HFF-Myc (cell line): ENCODE results near the gene FAM53B.
"Not testable (repeated sequence)": the region's sequence is repeated elsewhere in the genome, so short reads cannot be mapped to it uniquely, and the experiment has no call there.

ENCODE experiments used
- DNase-seq: peaks from one replicate; pipeline ENCODE4 v3.0.0-alpha.2; 2011; ENCODE audit warnings: low read depth; ENCODE audit errors: extremely low read depth
- H3K4me3 ChIP-seq: replicated peaks from 2 replicates; pipeline ENCODE4 v1.5.1; 2011; ENCODE audit warnings: low read depth, mild to moderate bottlenecking, control low read depth, low read length
- CTCF ChIP-seq: IDR thresholded peaks from 2 replicates; pipeline ENCODE4 v1.5.1; 2012; ENCODE audit warnings: mild to moderate bottlenecking, low read depth, low read length, control low read depth; ENCODE audit errors: missing control alignments

FAM53B gene

DNA sequence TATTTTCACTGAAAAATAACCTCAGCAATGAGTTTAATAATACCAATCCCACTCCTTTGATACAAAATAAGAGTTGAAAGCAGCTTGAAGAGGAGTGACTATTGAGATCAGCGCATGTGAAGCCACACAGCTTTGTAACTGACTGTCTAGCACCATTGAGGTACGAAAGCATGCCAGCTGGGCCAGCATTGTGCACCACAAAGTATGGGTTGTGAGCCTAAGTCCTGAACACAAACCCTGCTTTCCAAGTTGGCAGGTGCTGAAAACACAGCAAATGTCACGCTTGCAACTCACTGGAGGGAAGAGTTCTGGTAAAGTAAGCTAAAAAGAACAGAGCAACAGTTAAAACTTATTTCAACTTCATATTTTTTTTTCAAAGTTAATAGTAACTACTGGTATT, 4.0 kb upstream of the FAM53B start:
- no peak for DNase-seq
- no peak overlapping the region for H3K4me3 ChIP-seq
- no peak for TF ChIP-seq CTCF

- no peak for DNase-seq
- TF ChIP-seq CTCF: no peak
Observed at GRCh38 chr10:124747745-124748144, 3.6 kb upstream of the FAM53B start.

DNA sequence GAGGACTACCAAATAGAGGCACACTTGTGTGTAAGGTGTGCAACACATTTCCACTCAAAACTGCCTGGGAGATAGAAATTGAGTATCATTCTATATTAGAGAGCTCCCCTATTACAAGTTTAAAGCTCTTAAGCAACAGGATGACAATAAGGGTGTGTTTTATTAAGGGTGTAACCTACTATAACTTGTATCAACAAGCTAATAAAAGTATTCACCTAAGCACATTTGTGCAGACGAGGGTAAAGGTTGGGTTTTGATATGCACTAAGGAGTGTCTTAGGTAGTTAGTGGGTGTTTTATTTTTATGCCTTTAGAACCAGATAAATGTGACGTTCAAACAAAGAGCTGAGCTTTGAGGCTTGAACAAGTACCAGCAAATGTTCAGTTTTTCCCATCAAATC, 2.8 kb upstream of the FAM53B start:
- no peak for TF ChIP-seq CTCF
- no peak overlapping the region for H3K4me3 ChIP-seq
- no peak for DNase-seq

More at GRCh38 chr10:124747745-124748144, 3.6 kb upstream of the FAM53B start:
- no peak overlapping the region for H3K4me3 ChIP-seq

DNA sequence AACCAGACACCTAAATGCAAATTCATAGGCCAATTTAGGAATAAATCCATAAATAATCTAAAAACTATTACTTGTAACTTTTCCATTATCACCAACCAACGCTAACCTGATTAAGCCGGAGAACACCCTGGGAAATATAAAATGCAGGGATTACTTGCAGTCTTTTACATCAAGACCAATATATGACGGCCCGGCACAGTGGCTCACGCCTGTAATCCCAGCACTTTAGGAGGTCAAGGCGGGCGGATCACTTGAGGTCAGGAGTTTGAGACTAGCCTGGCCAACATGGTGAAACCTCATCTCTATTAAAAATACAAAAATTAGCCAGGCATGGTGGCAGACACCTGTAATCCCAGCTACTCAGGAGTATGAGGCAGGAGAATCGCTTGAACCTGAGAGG, 2.3 kb upstream of the FAM53B start:
- DNase-seq, H3K4me3 ChIP-seq: not testable (repeated sequence)

DNA sequence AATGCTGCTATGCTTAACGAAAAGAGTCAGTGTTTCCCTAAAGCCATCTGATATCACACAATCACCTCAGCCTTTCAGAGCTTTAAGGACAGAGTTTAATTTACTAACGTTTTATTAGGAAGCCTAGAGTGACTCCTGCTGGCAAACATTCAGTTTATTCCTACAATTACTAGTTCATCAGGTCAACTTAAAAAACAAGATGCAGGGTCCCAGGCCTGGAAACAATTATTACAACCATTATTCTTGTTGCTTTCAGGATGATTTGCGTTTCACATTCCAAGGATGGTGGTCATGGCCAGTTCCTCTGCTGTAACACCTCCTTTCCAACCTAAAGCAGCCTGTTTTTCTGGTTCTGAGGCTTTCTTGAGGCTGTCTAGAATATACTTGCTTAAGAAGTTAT, 1.5 kb upstream of the FAM53B start:
- DNase-seq: peak; percentile 75
- no peak overlapping the region for H3K4me3 ChIP-seq
- peak; percentile 39 for TF ChIP-seq CTCF

DNA sequence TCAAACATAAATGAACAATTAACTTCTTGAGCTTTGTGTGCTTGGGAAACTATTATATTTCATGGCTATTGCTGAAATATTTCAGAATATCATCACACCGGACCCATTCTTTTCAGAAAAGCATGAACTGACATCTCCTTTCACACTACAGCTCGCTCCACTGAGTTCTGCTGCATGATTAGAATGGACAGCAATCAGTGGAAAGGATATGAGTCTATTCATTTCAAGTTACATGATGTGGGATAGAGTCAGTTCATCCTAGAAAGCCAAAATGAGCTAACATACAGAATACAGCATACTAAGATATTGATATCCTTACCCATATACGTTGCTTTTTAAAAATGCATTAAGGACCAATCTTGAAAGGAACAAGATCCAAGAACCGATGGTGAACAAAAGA, 1.1 kb upstream of the FAM53B start:
- no peak overlapping the region for H3K4me3 ChIP-seq
- no peak for DNase-seq
- TF ChIP-seq CTCF: no peak

GRCh38 chr10:124743191-124744101, 732 bp downstream of the FAM53B start:
- no peak for TF ChIP-seq CTCF
- peak overlapping the region; percentile 79 for H3K4me3 ChIP-seq
- DNase-seq: no peak
